RPMI8226 (cell line): Measurements from ENCODE around the gene INPP5D.
"Not testable (repeated sequence)": the region's sequence is repeated elsewhere in the genome, so short reads cannot be mapped to it uniquely, and the experiment has no call there.

Experiments used
- DNase-seq: peaks from one replicate; pipeline ENCODE4 v3.0.0-alpha.2; 2015

INPP5D gene

GRCh38 chr2:233099820-233100191 is 39.7 kb downstream of the INPP5D start:
- DNase-seq: not testable (repeated sequence)

GRCh38 chr2:233100192-233100998 is 40.3 kb downstream of the INPP5D start:
- DNase-seq: peak; percentile 5

DNA sequence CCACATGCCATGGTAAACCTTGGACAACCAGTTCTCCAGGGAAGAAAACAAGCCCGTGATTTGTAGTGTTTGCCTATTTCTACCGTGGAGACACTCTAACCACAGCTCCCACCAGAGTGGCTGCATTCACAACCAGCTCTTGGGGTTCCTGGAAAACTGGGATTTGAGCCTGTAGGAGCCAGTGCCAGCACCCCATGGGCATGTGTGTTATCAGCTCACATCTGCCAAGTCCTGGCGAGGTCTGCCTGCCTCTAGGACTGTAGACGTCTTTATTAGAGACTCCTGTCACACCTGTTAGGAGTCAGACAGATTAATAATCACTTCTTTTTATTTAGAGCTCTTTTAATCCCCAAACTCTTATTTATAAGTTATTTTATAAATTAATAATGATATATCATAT is 41.0 kb downstream of the INPP5D start:
- DNase-seq: no peak

DNA sequence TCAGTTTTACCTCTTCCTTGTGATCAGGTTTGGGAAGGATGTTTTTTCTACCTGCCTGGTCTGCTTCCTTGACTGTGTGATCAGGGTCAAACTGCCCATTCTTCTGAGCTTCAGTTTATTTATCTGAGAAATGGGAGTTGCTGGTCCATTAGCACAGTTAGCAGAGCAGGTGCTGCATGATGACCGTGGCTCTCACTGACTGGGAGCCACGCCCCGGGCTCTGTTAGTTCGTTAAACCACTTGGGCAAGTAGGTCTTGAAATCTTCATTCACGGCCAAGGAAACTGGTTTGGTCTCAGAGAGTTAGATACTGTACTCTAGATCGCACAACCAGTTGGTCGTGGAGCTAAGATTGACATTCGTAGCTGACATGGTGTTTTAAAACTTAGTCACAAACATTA is 41.7 kb downstream of the INPP5D start:
- no peak for DNase-seq

DNA sequence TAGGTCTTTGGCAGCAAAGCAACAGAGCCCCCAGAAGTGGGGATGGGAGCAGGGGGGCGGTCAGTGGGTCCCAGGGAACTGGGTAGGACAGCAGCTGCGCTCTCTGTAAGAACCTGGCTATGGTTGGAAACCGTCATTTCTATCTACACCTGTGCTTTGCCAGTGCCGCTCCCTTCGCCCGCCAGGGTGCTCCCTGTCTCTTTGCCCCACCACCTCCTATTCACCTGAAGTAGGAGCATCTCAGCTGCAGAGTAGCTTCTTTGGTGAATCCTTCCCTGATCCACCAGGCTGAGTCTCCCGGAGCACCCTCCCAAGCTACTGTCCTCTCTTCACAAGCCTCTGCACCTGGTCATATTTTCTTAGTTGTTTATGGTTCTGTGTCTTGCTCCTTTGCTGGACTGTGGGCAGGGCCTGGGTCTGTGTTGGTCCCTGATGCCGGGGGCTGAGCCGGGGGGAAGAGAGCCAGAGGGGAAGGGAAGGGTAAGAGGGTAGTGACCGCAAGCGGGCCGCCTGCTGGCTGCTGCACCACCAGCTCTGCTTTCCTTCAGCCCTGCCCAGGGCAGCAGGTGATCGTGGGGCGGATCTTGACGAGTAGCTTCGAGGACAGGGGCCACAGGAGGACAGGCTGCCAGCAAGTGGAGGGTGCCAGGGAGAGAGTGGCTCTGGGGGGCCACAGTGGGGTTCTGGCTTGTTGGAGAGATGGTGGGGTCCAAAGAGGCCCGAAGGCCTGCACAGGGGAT is 45.2 kb downstream of the INPP5D start:
- DNase-seq: no peak

- DNase-seq: no peak
Measured at GRCh38 chr2:233105930-233106329, 45.8 kb downstream of the INPP5D start.

DNA sequence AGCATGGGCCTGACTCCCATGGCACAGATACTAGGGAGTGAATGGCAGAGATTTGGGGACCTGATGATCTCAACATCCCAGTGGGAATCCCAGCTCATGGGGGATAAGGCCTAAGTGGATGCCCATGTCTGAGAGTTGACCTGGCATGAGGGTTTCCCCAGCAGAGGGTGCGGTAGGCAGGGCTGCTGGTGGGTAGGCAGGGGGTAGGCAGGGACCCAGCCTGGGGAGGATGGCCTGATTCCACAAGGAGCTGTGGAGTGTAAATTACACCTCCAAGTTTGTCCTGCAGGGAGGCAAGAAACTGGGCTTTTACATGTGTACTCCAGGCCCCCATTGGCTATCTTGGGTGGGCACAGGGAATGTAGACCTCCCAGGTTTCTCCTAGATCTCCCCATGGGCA is 46.9 kb downstream of the INPP5D start:
- DNase-seq: no peak

GRCh38 chr2:233107831-233108300 is 47.7 kb downstream of the INPP5D start:
- no peak for DNase-seq

DNA sequence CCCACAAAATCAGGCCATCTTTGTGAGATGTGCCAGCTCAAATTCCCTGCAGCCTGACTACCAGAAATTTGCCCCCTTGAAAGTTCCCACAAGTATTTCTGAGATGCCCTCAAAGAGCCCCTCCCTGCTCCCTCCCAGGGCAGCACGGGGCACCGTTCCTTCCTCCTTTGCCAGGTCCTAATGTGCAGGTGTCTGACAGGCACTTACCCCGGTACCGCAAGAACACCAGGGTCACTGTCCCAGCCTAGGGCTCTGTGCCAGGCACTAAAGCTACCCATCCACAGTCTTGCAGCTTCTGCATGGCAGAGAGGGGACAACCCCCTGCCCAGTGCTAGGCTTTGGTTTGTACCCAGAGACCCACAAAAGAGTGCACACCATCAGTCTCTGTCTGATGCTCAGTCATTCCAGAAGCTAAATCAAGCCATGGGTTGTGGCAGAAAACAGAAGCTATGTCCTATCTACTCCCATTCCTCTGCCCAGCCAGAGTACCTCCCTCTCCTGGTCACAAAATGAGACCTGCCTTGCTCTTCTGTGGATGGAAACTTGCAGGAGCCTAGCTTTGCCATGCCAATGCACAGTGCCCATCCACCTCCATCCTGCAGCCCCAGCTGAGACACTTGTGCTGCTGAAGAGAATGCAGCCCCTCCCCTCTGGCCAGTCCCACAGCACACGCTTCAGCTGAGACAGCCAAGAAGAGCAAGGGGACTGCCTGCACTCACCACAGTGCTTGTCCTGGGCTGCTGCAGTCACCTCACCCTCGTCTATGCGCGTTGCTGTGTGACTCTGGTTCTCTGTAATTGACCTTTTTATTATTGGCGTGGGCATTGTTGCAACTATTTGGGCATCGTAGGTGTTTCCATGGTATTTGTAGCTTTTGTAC is 48.7 kb downstream of the INPP5D start:
- DNase-seq: no peak

- no peak for DNase-seq
Measured at GRCh38 chr2:233111427-233111826, 51.3 kb downstream of the INPP5D start.

- no peak for DNase-seq
Measured at GRCh38 chr2:233112329-233112728, 52.2 kb downstream of the INPP5D start.

DNA sequence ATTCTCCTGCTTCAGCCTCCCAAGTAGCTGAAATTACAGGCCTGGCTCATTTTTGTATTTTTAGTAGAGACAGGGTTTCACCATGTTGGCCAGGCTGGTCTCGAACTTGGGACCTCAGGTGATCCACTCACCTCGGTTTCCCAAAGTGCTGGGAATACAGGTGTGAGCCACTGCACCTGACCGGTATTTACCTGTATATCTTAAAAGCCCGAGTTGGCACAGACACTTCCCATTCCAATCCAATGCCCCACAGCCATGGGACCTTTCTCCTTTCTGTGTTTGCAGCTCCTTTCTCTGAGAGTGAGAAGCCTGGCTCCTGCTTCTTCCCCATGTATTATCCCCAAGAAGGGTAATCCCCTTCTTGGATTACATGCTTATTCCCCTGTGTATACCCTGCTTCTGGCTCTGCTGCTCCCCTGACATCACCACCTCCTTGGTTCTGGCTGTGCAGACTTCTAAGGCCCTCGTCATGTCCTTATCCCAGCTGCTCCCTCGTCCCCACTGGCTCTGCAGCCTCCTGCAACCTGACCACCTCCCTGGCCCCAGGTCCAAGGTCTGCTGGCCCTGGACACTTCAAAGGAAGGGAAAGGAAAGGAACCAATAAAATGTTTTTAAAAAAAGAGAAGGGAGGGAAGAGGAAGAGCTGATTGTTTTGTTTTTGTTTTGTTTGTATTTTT is 52.8 kb downstream of the INPP5D start:
- no peak for DNase-seq

GRCh38 chr2:233114421-233114861 is 54.3 kb downstream of the INPP5D start:
- DNase-seq: no peak

DNA sequence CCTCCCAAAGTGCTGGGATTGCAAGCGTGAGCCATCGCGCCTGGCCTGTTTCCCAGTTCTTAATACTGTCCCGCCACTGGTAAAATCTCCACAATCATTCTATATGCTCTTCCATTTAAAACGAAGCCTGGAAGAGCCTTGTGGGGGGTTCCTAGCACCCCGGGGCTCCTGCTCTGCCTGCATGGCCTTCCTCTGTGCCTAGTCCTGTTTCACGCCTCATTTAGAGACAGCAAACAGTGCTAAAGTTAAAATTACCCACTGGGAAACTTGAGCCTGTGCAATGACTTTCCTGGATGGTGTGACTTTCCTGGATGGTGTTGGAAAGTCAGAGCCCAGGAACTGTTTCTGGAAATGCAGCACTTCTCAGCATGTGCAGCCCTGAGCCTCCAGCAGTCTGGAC is 55.0 kb downstream of the INPP5D start:
- DNase-seq: no peak

DNA sequence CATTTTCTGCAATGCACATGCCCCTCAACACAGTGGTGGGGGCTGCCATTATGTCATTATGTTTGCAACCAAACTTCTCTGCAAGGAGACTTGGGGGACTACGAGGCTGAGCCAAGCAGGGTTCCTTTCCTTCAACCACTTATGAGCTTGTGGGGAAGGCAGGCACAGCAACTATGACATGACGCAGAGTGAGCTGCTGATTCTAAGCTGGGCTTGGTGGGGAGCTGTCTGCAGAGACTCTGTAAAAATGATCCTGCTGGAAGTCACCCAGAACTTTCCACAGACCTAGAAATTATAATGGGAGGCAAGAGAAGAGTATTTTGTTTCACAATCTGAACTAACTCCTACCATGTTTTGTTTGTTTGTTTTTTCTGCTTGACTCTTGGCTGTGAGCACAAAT is 55.6 kb downstream of the INPP5D start:
- no peak for DNase-seq

GRCh38 chr2:233116946-233117345 is 56.8 kb downstream of the INPP5D start:
- DNase-seq: no peak

DNA sequence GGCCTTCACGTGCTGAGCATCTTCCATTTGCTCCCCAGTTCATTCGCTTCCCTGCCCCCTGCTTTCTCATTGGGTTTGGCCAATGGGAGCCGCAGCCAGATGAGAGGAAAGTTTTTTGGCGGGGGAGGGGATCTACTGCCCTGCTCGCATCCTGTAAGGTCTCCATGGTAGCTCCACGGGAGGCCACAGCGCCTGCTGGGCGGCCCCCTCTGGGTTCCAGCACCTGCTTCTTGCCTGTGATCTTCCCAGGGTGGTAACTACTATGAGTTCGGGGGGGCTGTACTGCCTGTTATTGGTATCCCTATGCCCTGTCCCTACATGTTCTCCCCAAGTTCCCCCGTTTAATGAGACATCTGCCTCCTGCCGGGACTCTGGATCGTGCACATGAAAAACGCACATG is 57.2 kb downstream of the INPP5D start:
- no peak for DNase-seq

DNA sequence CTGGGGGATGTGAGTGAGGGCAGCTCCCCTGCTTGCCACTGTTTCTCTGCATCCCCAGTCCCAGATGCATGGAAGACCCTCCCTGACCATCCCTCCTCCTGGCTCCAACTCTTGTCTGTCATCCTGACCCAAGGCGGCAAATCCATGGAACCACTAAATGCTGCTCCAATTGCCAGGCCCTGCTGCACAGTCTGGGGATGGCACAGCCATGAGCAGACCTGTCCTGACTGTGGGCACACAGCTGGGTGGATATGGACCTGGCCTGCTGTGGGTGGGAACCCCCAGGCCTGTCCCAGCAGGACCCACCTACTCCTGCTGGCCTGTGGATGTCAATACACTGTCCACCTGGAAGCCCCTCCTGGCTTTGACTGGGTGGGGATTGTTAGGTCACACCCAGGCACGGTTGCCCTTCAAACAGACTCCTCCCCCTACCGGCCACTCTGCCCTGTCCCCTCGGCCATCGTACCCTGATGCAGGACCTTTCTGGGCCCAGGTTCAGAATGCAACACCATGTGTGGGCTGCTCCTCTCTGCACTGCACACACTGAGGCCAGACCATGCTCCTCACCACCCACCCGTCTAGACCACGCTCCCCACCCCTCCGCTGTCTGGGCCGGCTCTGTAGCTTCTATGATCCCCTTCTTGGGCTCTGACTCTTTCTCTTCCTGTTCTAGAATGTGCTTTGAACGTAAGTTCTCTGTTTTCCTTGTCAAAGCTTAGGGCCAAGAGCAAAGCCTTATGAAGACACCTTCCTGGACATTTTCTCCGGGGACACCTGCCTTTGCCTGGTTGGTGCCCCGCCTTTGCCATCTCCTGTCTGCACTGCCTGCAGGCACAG is 57.9 kb downstream of the INPP5D start:
- DNase-seq: no peak

- no peak for DNase-seq
Measured at GRCh38 chr2:233118648-233119000, 58.5 kb downstream of the INPP5D start.

GRCh38 chr2:233119123-233119522 is 59.0 kb downstream of the INPP5D start:
- no peak for DNase-seq

GRCh38 chr2:233119806-233120205 is 59.7 kb downstream of the INPP5D start:
- DNase-seq: no peak

DNA sequence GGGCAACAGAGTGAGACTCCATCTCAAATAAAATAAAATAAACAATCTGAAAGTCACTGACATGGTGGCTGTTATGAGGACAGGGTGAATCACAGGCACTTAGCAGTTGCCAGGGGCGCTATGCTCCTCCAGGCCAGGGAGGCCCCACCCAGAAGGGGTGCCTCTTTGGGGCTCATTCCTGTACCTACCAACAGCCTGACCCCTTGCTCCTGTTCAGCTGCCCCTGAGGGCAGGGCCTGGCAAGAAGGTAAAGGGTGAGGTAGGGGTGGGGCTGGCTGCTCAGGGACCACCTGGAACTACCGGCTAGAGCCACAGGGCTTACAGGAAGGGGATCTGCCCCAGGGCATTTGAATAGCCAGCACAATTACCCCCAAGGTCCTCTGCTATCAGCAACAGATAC is 60.3 kb downstream of the INPP5D start:
- DNase-seq: no peak
